ENCODE results near the gene DNAJC16.
"Not testable (repeated sequence)": the region's sequence is repeated elsewhere in the genome, so short reads cannot be mapped to it uniquely, and the experiment has no call there.

Gene DNAJC16

GRCh38 chr1:15584489-15585363 is 58.1 kb downstream of the DNAJC16 start, which contains the start of gene AGMAT:
Gene AGMAT, minus strand, starts transcription at chr1:15585051. Its CDS starts 84 bp downstream, at chr1:15584967.
- no peak for DNase-seq

DNA sequence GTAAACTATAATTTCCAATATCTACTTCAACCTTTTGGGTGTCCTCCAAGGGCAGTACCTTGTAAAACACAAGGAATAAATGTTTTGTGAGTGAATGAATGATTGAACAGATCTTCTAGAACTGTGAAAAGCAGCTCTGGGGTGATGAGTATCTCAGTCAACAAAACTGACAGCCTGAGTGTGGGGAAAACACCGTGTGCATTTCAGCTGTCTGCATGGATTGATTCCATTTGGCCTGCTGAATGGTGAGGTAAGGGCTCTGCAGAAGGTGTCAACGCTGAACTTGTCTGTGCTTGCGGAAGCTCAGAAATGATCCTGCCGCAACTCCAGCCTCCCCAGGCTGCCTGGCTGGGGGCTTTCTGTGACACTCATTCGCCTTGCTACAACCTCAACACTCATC is 65.6 kb downstream of the DNAJC16 start:
- no peak for DNase-seq

GRCh38 chr1:15595809-15596617 is 69.4 kb downstream of the DNAJC16 start:
- no peak for DNase-seq

DNA sequence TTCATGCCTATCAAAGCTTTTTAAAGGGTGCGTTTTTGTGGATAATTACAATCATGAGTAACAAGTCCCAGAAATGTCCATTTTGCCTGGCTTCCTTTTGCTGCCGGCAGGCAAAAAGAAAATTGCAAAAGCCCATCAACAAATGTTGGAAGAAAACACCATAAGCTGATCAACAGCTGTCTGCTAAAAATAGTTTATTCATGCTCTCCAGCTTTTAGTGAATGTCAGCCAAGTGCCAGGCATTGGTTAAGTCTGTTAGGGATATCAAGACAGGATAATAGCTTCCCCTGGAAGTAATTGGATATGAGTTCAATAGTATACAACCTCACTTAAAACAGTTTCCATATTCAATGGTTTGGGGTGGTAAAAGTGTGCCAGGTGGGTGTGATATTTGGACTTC is 71.8 kb downstream of the DNAJC16 start:
- no peak for DNase-seq

GRCh38 chr1:15603050-15603965 is 76.7 kb downstream of the DNAJC16 start:
- peak; percentile 63 to 86 for DNase-seq

- not testable (repeated sequence) for DNase-seq
Measured at GRCh38 chr1:15603966-15604282, 77.3 kb downstream of the DNAJC16 start.

GRCh38 chr1:15604400-15604799 is 77.8 kb downstream of the DNAJC16 start:
- not testable (repeated sequence) for DNase-seq

- no peak for DNase-seq
Measured at GRCh38 chr1:15605398-15606383, 79.0 kb downstream of the DNAJC16 start.

DNA sequence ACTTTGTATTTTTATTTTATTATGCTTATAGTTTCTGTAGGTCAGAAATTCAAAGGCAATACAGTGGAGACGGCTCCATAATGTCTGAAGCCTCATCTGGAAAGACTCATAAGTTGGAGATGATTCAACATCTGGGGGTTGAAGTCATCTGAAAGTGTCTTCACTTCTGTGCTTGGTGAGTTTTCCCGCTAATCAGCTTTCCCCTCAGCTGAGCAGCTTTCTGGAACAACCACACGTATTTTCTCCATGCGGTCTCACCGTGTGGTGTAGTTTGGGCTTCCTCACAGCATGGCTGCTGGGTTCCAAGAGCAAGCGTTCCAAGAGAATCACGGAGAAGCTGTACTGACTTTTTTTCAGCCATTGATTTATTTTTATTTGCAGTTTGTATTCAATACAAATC is 83.0 kb downstream of the DNAJC16 start:
- DNase-seq, result no peak

GRCh38 chr1:15610167-15610566 is 83.5 kb downstream of the DNAJC16 start:
- DNase-seq, result no peak

DNA sequence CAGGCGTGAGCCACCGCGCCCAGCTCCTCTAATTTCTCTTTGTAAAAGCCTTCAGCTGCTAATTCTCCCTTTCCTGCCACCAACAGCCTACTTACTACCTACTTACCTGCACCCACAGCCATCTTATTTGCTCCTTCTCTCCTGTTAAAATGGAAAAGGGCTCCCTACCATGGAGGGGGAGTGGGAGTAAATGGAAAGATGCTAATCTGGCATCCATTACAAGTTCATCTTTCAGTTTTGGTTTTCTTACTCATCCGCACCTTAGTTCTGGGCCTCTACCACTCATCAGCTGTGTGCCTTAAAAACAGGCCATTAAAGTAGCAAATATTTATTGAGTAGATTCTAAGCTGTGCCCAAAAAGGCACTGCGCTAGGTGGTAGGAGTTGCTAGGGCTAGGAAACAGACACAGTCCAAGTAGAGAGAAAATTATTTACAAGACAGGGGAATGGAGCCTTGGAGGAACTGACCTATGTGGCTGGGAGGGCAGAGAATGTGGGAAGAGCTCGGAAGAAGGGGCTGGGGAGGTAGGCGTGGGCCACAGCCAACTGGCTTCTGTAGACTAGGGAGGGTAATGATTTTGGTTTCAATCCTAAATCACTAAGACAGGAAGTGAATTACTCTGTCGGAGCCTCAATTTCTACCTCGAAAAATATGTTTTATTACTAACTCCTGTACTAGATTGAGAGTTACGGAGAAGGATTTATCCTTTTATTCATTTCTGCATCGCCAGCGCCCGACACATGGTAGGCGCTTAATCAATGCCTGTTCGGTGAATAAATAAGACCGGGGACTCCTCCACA is 89.9 kb downstream of the DNAJC16 start:
- no peak for DNase-seq

DNA sequence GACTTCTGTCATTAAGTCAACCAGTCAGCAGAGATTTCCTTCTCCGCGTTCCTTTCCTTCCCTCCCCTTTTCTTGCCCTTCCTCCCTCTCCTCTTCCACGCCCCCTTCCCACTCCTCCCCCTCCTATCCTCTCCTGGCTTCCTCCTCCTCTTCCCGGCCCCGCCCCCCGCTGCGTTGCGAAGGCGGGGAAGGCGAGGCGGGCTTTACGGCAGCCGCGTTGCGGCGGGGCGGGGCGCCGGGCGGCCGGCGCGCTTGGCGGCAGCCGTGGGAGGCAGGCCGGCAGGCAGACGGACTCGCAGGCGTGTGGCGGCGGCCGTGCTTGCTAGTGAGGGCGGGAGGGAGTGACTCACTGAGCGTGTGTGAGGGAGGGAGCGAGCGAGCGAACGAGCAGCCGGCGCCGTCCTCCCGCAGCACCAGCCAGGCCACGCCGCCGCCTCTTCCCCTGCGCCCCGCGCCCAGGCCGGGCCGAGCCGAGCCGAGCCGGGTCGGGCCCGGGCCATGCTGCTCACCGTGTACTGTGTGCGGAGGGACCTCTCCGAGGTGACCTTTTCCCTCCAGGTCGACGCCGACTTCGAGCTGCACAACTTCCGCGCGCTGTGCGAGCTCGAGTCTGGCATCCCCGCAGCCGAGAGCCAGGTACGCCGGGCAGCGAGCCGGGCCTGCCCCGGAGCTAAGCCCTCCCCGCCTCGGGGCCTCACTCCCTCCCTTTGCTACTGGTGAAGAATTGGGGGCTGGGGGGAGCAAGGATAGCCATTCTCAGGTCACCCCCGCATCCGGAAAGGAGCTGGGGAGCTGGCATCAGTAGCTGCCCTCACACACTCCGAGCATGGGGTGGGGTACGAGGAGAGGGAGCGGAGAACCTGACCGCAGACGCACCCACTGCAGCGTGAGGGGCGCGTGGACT is 90.8 kb downstream of the DNAJC16 start, which contains the start of gene DDI2:
Gene DDI2, plus strand, starts transcription at position 286 of the 904 bp plus-strand sequence. Its CDS starts 213 bp downstream, at position 499.
- DNase-seq, result peak; percentile 61 to 99

DNA sequence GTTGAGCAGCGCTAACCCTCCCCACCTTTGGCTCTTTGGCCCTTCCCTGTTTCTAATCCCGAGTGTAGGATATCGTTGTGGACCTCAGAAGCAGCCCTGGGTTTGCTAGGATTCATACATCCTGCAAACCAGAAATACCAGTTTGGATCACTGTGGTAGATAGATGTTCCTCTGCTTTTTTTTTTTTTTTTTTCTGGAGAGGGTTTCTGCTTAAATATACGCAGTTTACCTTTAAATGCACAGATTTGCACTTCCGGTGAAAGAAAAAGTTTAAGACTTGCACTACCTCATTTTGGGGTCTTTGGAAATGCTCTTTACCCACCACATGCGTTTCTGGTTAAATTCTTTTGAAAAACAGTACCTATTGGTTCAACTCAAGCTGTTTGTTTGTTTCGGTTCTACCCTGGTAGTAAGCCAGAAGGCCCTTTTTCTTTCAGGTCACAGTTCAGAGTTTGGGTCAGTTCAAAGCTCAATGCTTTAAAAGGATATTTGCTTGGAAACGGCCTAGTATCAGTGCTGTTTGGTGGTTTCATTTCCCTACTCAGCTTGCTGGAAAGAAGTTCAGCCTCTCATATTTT is 91.5 kb downstream of the DNAJC16 start:
- no peak for DNase-seq

GRCh38 chr1:15618655-15619525 is 92.2 kb downstream of the DNAJC16 start:
- DNase-seq, result no peak

DNA sequence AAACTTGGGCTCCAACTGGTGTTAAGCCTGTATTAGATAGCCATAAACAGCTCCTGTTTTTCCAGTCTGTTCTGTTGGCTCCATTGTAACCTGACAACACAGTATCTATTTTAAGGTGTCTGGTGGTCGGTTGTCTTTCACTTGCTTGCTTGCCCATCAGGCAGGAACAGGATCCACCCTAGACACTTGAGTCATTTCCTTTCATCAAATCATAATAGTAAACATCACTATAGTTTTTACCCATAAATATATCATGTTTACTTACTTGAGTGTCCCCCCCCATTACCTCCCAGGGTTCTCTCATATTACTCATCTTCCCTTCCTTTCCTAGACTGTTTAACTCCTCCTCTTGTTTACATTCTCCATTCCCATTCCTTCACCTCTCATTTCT is 93.5 kb downstream of the DNAJC16 start:
- DNase-seq, result no peak

- DNase-seq, result no peak
Measured at GRCh38 chr1:15620902-15621682, 94.4 kb downstream of the DNAJC16 start.

- no peak for DNase-seq
Measured at GRCh38 chr1:15621975-15622374, 95.3 kb downstream of the DNAJC16 start.

All from cerebellar nuclear complex (tissue), 1 donor.